HepG2 (cell line): Measurements from ENCODE around the gene TMEM63C. TPM values are rescaled to one million over a fixed set of nuclear protein-coding genes. Genes with fewer than 3 reads are reported as not detected.

Experiments used
- ATAC-seq: fragments of 200-7000 bp; cut with Tn5 transposase; 3 replicates; pipeline ENCODE4 v1.9.1; 2020; ENCODE audit warnings: mild to moderate bottlenecking, moderate library complexity
- BruUV-seq: library from RNA; stranded (reverse); fragments of 400-500 nt; replicated peaks from 2 replicates; lab custom pipeline; 2021; lab: Mats Ljungman, UMichigan
- CTCF ChIA-PET: fragments of 300-600 bp; formaldehyde crosslinking; extraction: SDS; loops from one replicate; lab custom pipeline; 2021; ENCODE audit warnings: low total read pairs, inconsistent platforms, low intra/inter-chr PET ratio; lab: Yijun Ruan, JAX
- POLR2A ChIA-PET: fragments of 350-600 bp; sonication (Branson Sonifier 250); formaldehyde crosslinking; loops from one replicate; lab custom pipeline; 2020; ENCODE audit warnings: antibody characterized with exemption, inconsistent platforms; lab: Yijun Ruan, JAX
- DNase-seq: peaks from one replicate; pipeline ENCODE4 v3.0.0-alpha.2; 2015; ENCODE audit warnings: low spot score
- FAIRE-seq: peaks from 3 replicates; lab custom pipeline; 2011; peaks lifted over from hg19 to GRCh38; lab: Jason Lieb, UNC
- H2AFZ ChIP-seq: one replicate; pipeline ENCODE4 v1.6.1; 2011; ENCODE audit warnings: low read length, inconsistent platforms
- H3K27ac ChIP-seq: fragments of 300-600 bp; 3 replicates; pipeline ENCODE4 v1.8.0; 2011; ENCODE audit warnings: mixed run types, mild to moderate bottlenecking, mixed read lengths, low read length, inconsistent platforms; ENCODE audit not compliant: insufficient read depth; ENCODE audit errors: extremely low read length
- H3K27me3 ChIP-seq, 2 experiments: fragments of 200-600 bp in 1 of 2; 2 replicates in 1 of 2; 3 replicates in 1 of 2; pipeline versions ENCODE4 v1.6.0 to v1.8.0; 2011; ENCODE audit warnings: low read length in 2 of 2, mild to moderate bottlenecking in 2 of 2, moderate library complexity in 2 of 2, inconsistent platforms in 1 of 2; ENCODE audit not compliant: insufficient read depth in 2 of 2, control insufficient read depth in 1 of 2
- H3K36me3 ChIP-seq, 2 experiments: fragments of 200-600 bp in 1 of 2; replicated peaks in 1 of 2; 2 replicates in 1 of 2; 3 replicates in 1 of 2; pipeline versions ENCODE4 v1.5.1 to v1.8.0; 2011; ENCODE audit warnings: low read length in 2 of 2, inconsistent platforms in 1 of 2; ENCODE audit not compliant: insufficient read depth in 2 of 2, control insufficient read depth in 1 of 2
- H3K4me1 ChIP-seq: 2 replicates; pipeline ENCODE4 v1.5.1; 2012; ENCODE audit warnings: low read length, inconsistent platforms; ENCODE audit not compliant: insufficient read depth
- H3K4me2 ChIP-seq: 2 replicates; pipeline ENCODE4 v1.6.0; 2011; ENCODE audit warnings: low read depth, low read length, inconsistent platforms
- H3K4me3 ChIP-seq, 3 experiments: fragments of 200-600 bp in 1 of 3; sonication (generic), shearing (Covaris generic) in 1 of 3; replicated peaks in 1 of 3; 2 replicates each; pipeline ENCODE4 v1.5.1; 2011 to 2016; ENCODE audit warnings: low read length in 3 of 3, inconsistent platforms in 2 of 3, low read depth in 2 of 3, mild to moderate bottlenecking in 2 of 3, control low read depth in 1 of 3, mixed read lengths in 1 of 3; ENCODE audit not compliant: insufficient read depth in 1 of 3
- H3K79me2 ChIP-seq: one replicate; pipeline ENCODE4 v1.6.1; 2011; ENCODE audit warnings: low read length, inconsistent platforms; ENCODE audit not compliant: insufficient read depth
- H3K9ac ChIP-seq: 2 replicates; pipeline ENCODE4 v1.6.0; 2011; ENCODE audit warnings: mild to moderate bottlenecking, low read depth, low read length, inconsistent platforms; ENCODE audit not compliant: insufficient read depth
- H3K9me3 ChIP-seq: 2 replicates; pipeline ENCODE4 v1.5.1; 2012; ENCODE audit warnings: mild to moderate bottlenecking, low read length
- H4K20me1 ChIP-seq: 2 replicates; pipeline ENCODE4 v1.6.0; 2011; ENCODE audit warnings: inconsistent platforms, mild to moderate bottlenecking, low read length, moderate library complexity; ENCODE audit not compliant: insufficient read depth
- FOXC1 ChIP-seq: sonication (generic); formaldehyde crosslinking; IDR thresholded peaks from 2 replicates; pipeline ENCODE4 v1.8.0; 2022; ENCODE audit warnings: mild to moderate bottlenecking, missing genetic modification reagents, borderline replicate concordance
- PHB2 ChIP-seq: fragments of 450-650 bp; IDR thresholded peaks from 2 replicates; pipeline ENCODE4 v1.6.1; 2018; ENCODE audit not compliant: partially characterized antibody
- PPARG ChIP-seq: conservative IDR thresholded peaks from 2 replicates; pipeline ENCODE4 v1.6.1; 2016; ENCODE audit warnings: missing biosample characterization, missing genetic modification reagents
- ZFP41 ChIP-seq: sonication (generic); formaldehyde crosslinking; IDR thresholded peaks from 2 replicates; pipeline ENCODE4 v1.4.0; 2020; ENCODE audit warnings: mild to moderate bottlenecking, missing genetic modification reagents, borderline replicate concordance
- ZNF83 ChIP-seq: sonication (generic); formaldehyde crosslinking; IDR thresholded peaks from 2 replicates; pipeline ENCODE4 v1.4.0; 2020; ENCODE audit warnings: missing genetic modification reagents, mild to moderate bottlenecking, borderline replicate concordance
- WGBS: methylation state at CpG from one replicate; pipeline ENCODE4 v1.1.6; 2017; ENCODE audit warnings: low lambda C conversion rate; 5-methylcytosine and 5-hydroxymethylcytosine counted together
- in situ Hi-C: cut with HindIII; loops from 2 replicates; pipeline ENCODE4 v1.10.0; 2017; ENCODE audit warnings: low pct_unique_long_range_greater_than_20kb; ENCODE audit not compliant: extremely low pct_ligation_motif_present
- intact Hi-C: fragments of 100-400 bp; cut with micrococcal nuclease; formaldehyde crosslinking; loops from one replicate; pipeline ENCODE4 v1.10.0; 2022; ENCODE audit not compliant: unreplicated experiment
- polyA plus RNA-seq, 8 experiments: library from polyadenylated mRNA; depleted of rRNA in 3 of 8; stranded (reverse) in 7 of 8; unstranded in 1 of 8; fragments of >200 nt; fragmentation: Illumina TruSeq in 4 of 8; extraction: Trizol in 4 of 8; gene quantifications; 2 replicates each; pipeline versions ENCODE4 v1.2.1 to v1.2.3, GENCODE V29; 2011 to 2016; ENCODE audit warnings: low read depth in 4 of 8, missing spikeins in 1 of 8, mixed read lengths in 1 of 8; ENCODE audit not compliant: insufficient read depth in 1 of 8
- total RNA-seq, 5 experiments: library from RNA; depleted of rRNA; stranded (reverse); fragments of >200 nt; fragmentation: Illumina TruSeq; extraction: Trizol; gene quantifications; 2 replicates each; pipeline ENCODE4 v1.2.3, GENCODE V29; 2016; ENCODE audit warnings: low read depth in 1 of 5
- TF ChIP-seq, protein P1 (sequence below): sonication (generic); formaldehyde crosslinking; IDR thresholded peaks from 2 replicates; pipeline ENCODE4 v1.5.0; 2020; ENCODE audit warnings: mild to moderate bottlenecking, missing genetic modification reagents
- TF ChIP-seq, protein P2 (sequence below): sonication (generic); formaldehyde crosslinking; IDR thresholded peaks from 2 replicates; pipeline ENCODE4 v1.5.0; 2020; ENCODE audit warnings: mild to moderate bottlenecking, low read depth, missing genetic modification reagents, borderline replicate concordance

Gene TMEM63C
- total and polyA plus RNA-seq, 2 of the 13 experiments (the other 11 are each of a cell fraction or from before 2014, with no cell fraction given), result 0.17 to 0.27 TPM

GRCh38 chr14:77250927-77251326 lies 69.3 kb downstream of the TMEM63C start (continued):
- TF ChIP-seq, protein P1, sequence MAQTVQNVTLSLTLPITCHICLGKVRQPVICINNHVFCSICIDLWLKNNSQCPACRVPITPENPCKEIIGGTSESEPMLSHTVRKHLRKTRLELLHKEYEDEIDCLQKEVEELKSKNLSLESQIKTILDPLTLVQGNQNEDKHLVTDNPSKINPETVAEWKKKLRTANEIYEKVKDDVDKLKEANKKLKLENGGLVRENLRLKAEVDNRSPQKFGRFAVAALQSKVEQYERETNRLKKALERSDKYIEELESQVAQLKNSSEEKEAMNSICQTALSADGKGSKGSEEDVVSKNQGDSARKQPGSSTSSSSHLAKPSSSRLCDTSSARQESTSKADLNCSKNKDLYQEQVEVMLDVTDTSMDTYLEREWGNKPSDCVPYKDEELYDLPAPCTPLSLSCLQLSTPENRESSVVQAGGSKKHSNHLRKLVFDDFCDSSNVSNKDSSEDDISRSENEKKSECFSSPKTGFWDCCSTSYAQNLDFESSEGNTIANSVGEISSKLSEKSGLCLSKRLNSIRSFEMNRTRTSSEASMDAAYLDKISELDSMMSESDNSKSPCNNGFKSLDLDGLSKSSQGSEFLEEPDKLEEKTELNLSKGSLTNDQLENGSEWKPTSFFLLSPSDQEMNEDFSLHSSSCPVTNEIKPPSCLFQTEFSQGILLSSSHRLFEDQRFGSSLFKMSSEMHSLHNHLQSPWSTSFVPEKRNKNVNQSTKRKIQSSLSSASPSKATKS, result no peak
- no peak for TF ChIP-seq PHB2

- H3K9ac ChIP-seq, result no peak overlapping the region
- no peak overlapping the region for H3K27ac ChIP-seq
- ChIA-PET CTCF (no interaction called here), POLR2A (no interaction called here)
- H4K20me1 ChIP-seq, result no peaks in the 10 kb centered on the region
- no peak for ATAC-seq
- no peak overlapping the region for H2AFZ ChIP-seq
- no peak for FAIRE-seq
- in situ Hi-C loops (no loop called here), intact Hi-C loops (no loop called here)
- WGBS, result 80% methylated on average over 7 of the region's 11 CpGs
- BruUV-seq, result no TSS peak
- H3K36me3 ChIP-seq, result no peaks in the 10 kb centered on the region
- TF ChIP-seq PHB2, result no peak
- TF ChIP-seq, protein P2, sequence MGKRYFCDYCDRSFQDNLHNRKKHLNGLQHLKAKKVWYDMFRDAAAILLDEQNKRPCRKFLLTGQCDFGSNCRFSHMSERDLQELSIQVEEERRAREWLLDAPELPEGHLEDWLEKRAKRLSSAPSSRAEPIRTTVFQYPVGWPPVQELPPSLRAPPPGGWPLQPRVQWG, result no peak
- no peak for TF ChIP-seq ZFP41
- no peak for TF ChIP-seq PPARG (CRISPR knock-in tag)
- no peak for TF ChIP-seq ZNF83 (CRISPR knock-in tag)
- TF ChIP-seq FOXC1, result no peak
- no peaks in the 10 kb centered on the region for H3K79me2 ChIP-seq
- DNase-seq, result no peak
- no peaks in the 10 kb centered on the region for H3K9me3 ChIP-seq
- no peak overlapping the region for H3K4me2 ChIP-seq
- H3K4me1 ChIP-seq, result no peaks in the 10 kb centered on the region
- peaks cover 0 to under 1% of the 10 kb centered on the region in 2 experiments; a peak in 3 of 5 replicates for H3K27me3 ChIP-seq
- H3K4me3 ChIP-seq, result no peak overlapping the region
These were observed 70.3 kb downstream of the TMEM63C start for GRCh38 chr14:77251870-77252269.
